HS-27A (cell line): Measurements from ENCODE around the gene G3BP1.
"Not testable (repeated sequence)": the region's sequence is repeated elsewhere in the genome, so short reads cannot be mapped to it uniquely, and the experiment has no call there.

Experiments
- DNase-seq: peaks from one replicate; pipeline ENCODE4 v3.0.0-alpha.2; 2012; ENCODE audit warnings: low read depth, missing footprints

G3BP1 gene

GRCh38 chr5:151771259-151772028 is at the start of gene G3BP1:
Gene G3BP1, plus strand, starts transcription at chr5:151771954. Its CDS starts 14,667 bp downstream, at chr5:151786621.
- DNase-seq: peak; percentile 96

GRCh38 chr5:151722546-151722945 is 49.2 kb upstream of the G3BP1 start:
- no peak for DNase-seq

DNA sequence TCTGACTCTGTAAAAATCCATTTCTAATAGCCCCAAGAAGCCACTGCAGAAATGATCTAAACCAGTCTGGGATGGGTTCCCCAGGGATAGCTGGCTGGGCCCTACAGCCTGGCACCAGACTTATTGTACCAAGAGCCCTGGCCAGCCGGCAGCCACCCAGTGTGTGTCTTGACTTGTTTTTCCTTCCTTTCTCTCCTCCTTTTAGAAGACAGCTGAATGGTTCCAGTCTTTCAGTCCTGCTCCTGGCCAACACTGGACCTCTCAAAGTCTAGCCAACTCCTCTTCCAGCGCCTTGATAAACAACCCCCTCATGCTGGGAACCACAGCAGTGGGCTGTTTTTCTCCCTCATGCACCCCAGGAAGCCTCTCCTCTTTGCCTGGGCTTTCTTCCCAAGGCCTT is 47.4 kb upstream of the G3BP1 start:
- DNase-seq: no peak

GRCh38 chr5:151729597-151729996 is 42.2 kb upstream of the G3BP1 start:
- not testable (repeated sequence) for DNase-seq

- no peak for DNase-seq
Observed at GRCh38 chr5:151730381-151730780, 41.4 kb upstream of the G3BP1 start.

DNA sequence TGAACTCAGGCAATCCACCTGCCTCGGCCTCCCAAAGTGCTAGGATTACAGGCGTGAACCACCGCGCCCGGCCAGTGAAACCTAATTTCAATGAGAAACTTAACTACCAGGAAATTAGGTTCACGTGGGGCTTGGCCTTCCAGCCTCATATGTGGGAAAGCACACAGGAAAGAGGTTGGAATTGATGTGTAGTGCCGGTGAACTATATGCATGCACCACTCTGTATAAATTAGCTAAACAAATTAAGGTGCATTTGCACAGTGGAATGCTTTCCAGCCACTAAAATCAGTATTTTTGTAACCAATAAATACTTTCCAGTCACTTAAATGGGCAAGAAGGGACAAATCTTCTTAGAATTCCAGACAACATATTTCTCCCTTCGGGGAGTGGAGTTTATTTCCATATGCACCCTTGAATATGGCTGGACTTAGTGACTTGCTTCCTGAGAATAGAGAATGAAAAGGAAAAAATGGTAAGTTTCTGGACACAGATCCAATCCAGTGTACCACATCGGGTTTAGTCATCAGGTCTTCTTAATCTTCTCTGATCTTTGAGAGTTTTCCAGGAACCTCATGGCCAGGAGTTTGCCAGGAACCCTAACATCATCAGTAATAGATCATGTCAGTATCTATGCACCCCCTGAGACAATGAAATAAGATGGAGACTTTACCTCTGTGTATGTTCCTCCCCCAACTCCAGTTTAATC is 38.2 kb upstream of the G3BP1 start:
- DNase-seq: no peak

DNA sequence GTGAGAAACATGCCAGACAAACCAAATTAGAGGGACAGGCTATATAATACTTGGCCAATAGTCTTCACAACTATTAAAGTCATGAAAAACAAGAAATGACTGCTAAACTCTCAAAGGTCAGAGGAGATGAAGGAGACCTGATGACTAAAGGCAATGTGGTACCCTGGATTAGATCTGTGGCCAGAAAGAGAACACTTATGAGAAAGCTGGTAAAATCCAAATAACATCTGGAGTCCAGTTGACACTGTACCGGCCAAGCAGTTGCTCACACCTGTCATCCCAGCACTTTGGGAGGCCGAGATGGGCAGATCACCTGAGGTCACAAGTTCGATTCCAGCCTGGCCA is 37.7 kb upstream of the G3BP1 start:
- no peak for DNase-seq

- no peak for DNase-seq
Observed at GRCh38 chr5:151735646-151736045, 36.1 kb upstream of the G3BP1 start.

DNA sequence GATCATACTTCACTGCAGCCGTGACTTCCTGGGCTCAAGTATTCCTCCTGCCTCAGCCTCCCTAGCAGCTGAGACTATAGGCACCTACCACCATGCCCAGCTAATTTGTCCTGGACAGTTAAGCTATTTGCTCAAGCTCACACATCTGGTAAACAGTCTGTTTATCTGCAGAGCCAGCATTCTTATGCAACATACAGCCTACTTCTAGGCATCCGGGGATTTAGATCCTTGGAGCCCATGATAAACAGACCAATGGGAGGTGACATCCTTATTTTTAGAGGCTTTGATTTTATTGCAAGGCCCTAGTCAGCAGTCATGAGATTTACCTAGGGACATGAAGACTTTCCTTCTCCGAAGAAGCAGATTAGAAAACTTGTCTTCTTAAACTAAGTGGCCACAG is 34.3 kb upstream of the G3BP1 start:
- no peak for DNase-seq

GRCh38 chr5:151738125-151738848 is 33.5 kb upstream of the G3BP1 start:
- no peak for DNase-seq

DNA sequence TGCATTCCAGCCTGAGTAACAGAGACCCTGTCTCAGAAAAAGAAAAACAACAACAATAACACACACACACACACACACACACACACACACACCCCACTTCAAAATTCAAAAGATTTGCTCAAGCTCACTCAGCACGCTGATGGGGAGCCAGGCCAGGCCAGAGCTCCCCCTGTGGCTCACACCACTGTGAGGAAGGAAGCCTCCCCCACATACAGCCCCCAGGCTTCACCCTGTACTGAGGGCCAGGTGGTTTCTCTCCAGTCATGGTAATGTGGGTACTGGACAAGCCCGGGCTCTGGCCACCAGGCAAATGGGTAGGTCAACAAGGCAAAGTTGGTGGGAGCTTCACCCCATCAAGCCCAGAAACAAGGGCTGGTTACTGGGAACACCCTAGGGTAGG is 32.4 kb upstream of the G3BP1 start:
- DNase-seq: no peak

GRCh38 chr5:151739939-151740335 is 31.8 kb upstream of the G3BP1 start:
- peak; percentile 73 for DNase-seq

DNA sequence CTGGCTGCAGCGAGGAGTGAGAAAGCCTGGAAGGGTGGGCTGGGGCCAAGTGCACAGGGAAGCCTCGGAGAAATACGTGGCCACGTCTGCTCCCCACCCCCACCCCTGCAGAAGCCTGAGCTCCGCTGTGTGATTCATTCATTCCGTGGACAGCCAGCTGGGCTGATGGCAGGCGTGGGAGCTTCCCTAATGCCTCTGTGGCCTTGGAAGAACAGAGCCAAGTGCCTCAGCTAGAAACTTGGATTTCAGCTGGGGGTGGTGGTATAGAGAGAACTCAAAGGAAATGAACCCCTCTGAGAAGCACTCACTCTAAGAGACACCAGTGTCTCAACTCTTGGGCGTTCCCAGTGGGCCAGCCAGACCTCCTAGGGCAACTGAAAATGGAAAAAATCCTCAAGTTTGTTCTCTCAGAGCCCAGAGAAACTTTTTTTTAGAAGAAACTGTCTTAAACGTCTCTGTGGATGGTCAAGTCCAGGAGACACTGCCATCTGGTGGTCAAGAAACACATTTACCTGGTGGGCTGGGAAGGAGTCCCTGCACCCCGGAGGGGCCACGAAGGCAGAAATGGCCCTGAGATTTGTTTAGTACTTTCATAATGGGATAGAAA is 31.3 kb upstream of the G3BP1 start:
- DNase-seq: peak; percentile 61

- peak; percentile 54 for DNase-seq
Observed at GRCh38 chr5:151740958-151741373, 30.8 kb upstream of the G3BP1 start.

GRCh38 chr5:151741678-151742423 is 29.9 kb upstream of the G3BP1 start:
- DNase-seq: peak; percentile 57

DNA sequence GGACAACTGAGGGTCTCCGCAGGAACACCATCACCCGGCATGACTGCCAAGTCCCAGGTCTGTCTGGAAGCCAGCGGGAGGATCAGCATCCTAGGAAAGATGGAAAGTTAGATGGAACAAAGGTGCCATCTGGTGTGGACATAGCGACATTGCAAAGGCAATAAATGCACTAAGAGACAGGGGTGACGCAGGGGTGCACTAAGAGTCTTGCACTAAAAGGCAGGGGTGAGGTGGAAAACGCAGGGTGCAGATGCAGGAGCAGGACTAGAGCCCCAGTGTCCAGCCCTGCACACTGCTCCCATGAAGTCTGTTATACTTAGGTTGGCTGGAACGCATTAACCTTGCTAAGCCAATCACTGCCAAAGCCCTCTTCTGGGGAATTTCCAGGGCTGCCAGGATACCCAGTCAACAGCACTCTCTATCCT is 28.9 kb upstream of the G3BP1 start:
- DNase-seq: no peak

GRCh38 chr5:151743530-151743929 is 28.2 kb upstream of the G3BP1 start:
- DNase-seq: no peak

DNA sequence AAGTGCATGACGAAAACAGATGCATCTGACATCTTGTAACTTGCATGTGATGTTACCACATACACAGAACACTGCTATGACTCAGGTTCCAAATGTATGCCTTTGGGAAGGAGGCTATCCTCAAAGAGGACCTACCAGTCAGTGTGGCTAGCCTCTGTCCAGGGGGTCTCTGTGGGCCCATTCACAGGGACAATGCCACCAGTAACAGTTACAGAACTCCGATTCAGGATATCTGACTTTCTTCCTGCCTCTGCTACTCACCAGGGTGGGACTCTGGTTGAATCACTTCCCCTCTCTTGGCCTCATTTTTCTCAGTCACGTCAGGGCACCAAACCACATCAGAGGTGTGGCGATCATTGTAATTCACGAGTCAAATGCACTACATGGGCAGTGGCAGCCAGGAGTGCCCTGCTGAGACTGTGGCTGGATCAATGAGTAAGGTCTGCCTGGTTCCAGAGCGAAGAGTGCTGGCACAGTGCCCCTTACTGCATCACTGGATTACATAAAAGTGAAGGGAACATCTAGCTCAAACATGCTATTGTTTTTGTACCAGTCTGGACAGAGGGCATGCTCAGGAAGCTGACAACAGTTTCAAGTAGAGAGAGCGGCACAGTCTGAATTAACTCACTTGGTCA is 26.6 kb upstream of the G3BP1 start:
- peak; percentile 79 for DNase-seq

DNA sequence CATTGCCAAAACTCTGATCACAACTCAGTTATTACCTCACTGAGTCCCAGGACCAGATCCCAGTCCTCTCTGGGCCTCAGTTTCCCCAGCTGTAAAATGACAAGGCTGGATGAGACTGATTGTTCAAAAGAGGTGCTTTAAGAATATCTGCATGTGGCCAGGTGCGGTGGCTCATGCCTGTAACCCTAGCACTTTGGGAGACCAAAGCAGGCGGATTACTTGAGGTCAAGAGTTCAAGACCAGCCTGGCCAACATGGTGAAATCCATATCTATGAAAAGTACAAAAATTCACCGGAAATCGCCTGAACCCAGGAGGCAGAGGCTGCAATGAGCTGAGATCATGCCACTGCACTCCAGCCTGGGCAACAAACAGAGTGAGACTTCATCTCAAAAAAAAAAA is 21.6 kb upstream of the G3BP1 start:
- no peak for DNase-seq

GRCh38 chr5:151751091-151751490 is 20.7 kb upstream of the G3BP1 start:
- no peak for DNase-seq

DNA sequence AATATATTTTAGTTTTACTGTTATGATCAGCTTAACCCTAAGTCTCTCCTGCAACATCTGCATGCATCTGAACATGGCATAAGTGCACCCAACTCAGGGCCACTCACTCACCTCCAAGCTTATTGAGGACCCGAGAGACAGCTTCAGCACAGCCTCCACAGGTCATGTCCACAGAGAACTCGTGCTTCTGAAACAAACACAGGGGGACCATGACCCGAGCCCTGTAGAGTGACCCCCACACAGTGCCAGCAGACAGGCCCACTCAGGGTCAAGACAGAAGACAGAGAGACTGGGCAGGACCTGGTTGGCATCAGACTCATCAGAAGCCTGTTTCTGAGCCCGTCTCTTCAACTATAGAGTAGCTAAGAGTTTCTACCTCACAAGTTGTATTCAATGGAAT is 20.2 kb upstream of the G3BP1 start:
- no peak for DNase-seq
